ENCODE results near the gene DIP2A. TPM values are rescaled to one million over a fixed set of nuclear protein-coding genes. Genes with fewer than 3 reads are reported as not detected.
A peak's percentile ranks its signal among the peaks of the same experiment; 100 is the strongest.
"Not testable (repeated sequence)": the region's sequence is repeated elsewhere in the genome, so short reads cannot be mapped to it uniquely, and the experiment has no call there.

The DIP2A gene
- polyA plus RNA-seq, 3 donors = 29.4 to 52.3 (median 33.3) TPM

GRCh38 chr21:46437511-46437910 is 21.2 kb upstream of the DIP2A start:
- DNase-seq (ENCODE audit: extremely low read depth in 1 of 11, low read depth in 9 of 11, low spot score in 4 of 11) = no peak

DNA sequence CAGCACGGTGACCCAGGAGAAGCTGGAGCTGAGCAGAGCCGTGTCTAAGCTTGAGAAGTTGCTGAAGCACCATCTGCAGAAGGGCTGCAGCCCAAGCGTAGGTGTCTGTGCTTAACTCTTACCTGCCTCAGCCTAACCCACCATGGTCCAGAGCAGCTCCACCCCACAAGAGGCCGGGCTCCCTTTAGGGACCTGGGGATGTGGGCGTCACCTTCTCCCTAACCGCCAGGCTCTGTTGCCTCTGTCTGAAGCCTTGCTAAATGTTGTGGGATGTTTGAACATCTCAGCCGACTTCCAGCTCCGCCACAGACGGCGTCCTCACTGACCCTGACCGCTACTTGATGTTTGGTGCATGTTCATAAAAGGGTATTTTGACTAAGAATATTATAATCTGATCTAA is 20.4 kb upstream of the DIP2A start:
- DNase-seq (ENCODE audit: extremely low read depth in 1 of 11, low read depth in 9 of 11, low spot score in 4 of 11) = no peak

GRCh38 chr21:46439906-46440305 is 18.8 kb upstream of the DIP2A start:
- no peak for DNase-seq (ENCODE audit: extremely low read depth in 1 of 11, low read depth in 9 of 11, low spot score in 4 of 11)

GRCh38 chr21:46441331-46441730 is 17.4 kb upstream of the DIP2A start:
- DNase-seq (ENCODE audit: extremely low read depth in 1 of 11, low read depth in 9 of 11, low spot score in 4 of 11) = no peak

DNA sequence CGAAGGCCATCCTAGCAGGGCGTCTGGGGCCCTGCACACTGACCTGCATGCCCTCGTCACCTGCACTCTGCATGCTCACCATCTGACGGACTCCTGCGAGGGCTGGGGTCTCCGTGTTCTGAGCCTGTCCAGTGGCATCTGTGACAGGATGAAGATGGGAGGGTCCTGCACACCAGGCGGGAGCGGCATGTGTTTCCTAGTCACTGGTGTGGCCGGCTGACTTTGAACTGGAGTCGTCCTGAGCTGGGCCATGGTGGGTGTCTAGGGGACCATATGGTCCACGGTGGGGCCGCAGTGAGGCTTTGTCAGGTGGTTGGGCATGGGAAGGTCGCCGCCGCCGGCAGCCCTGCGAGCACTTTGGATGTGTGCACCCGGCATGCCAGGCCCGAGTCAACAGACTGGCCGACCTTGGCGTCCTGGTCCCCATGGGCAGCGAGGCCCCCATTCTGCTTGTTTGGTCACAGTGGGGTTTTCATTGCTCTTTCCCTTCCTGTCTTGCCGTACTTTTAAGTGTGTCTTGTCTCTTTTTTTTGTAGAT is 16.7 kb upstream of the DIP2A start:
- no peak for DNase-seq (ENCODE audit: extremely low read depth in 1 of 11, low read depth in 9 of 11, low spot score in 4 of 11)

GRCh38 chr21:46442938-46443337 is 15.8 kb upstream of the DIP2A start:
- no peak for DNase-seq (ENCODE audit: extremely low read depth in 1 of 11, low read depth in 9 of 11, low spot score in 4 of 11)

DNA sequence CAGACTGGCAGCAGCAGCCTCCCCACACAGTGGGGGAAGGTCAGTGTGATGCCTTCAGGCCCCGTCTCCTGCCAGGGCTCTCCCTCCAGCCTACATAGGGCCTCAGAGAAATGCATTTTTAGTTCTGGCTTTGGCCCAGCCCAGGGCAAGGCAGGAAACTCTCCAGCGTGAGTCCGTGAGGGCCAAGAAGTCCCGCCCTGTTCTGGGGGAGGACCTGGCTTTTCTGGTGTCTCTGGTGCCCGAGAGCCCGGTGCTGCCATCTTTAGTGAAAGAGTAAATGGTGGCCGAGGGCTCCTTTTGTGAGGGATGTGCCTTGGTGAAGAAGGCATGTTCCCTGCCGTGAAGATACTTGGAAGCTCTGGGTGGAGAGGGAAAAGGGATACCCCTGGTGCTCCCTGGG is 14.8 kb upstream of the DIP2A start:
- DNase-seq (ENCODE audit: extremely low read depth in 1 of 11, low read depth in 9 of 11, low spot score in 4 of 11) = no peak

DNA sequence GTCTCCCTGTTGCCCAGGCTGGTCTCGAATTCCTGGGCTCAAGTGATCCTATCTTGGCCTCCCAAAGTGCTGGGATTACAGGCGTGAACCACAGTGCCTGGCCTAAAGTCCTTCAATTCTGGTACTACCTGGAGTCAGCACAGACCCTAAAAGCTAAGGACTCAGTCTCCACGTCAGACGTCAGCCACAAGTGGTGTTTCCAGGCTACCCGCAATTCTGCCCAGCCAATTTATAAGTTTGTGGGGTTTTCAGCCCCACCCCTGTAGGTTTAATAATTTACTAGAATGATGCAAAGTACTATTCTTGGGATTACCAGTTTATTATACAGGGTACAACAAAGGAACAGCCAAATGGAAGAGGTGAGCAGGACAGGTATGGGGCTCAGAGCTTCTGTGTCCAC is 10.6 kb upstream of the DIP2A start:
- no peak for DNase-seq (ENCODE audit: extremely low read depth in 1 of 11, low read depth in 9 of 11, low spot score in 4 of 11)

GRCh38 chr21:46448855-46449254 is 9.8 kb upstream of the DIP2A start:
- DNase-seq (ENCODE audit: extremely low read depth in 1 of 11, low read depth in 9 of 11, low spot score in 4 of 11) = not testable (repeated sequence)

DNA sequence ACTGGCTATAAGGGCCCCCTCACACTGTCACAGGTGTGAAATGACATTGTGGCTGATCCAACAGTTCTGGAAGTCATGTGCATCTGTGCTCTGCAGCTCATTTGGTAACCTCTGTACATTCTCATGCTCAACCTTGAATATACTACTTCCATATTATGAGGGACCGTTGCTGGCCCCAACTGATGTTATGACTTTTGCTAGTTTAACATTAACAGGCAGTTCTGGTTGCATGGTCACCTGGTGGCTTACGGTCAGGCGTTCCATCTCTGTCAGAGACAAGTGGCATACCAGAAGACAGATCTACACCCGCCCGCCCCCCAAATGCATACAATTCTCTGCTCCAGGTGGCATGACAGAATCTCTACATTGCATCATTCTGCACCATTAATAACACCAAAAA is 6.0 kb upstream of the DIP2A start:
- no peak for DNase-seq (ENCODE audit: extremely low read depth in 1 of 11, low read depth in 9 of 11, low spot score in 4 of 11)

DNA sequence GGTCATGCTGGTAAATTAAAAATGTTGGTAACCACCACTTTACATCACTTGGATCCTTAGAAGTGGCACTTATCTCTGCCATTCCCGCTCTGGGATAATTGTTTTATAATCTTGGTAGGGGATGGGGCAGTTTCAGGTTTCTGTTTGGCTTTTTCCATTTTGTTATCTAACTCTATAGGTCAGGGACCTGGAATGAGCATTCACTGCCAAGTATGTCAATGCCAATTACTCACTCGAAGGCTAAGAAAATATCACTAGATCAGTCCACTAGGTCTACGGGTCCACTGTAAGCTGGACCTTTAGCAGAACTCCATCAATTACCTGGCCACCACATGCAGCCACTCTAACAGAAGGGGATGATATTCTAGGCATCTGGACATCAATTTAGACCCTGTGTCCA is 4.5 kb upstream of the DIP2A start:
- no peak for DNase-seq (ENCODE audit: extremely low read depth in 1 of 11, low read depth in 9 of 11, low spot score in 4 of 11)

GRCh38 chr21:46454634-46455390 is 3.9 kb upstream of the DIP2A start:
- no peak for DNase-seq (ENCODE audit: extremely low read depth in 1 of 11, low read depth in 9 of 11, low spot score in 4 of 11)

- DNase-seq (ENCODE audit: extremely low read depth in 1 of 11, low read depth in 9 of 11, low spot score in 4 of 11) = no peak
Measured at GRCh38 chr21:46455575-46456385, 2.9 kb upstream of the DIP2A start.

GRCh38 chr21:46456750-46457149 is 1.9 kb upstream of the DIP2A start:
- no peak for DNase-seq (ENCODE audit: extremely low read depth in 1 of 11, low read depth in 9 of 11, low spot score in 4 of 11)

- peak in 2 of 11 donors; percentile 9 to 32 for DNase-seq (ENCODE audit: extremely low read depth in 1 of 11, low read depth in 9 of 11, low spot score in 4 of 11)
Measured at GRCh38 chr21:46457801-46458314, 833 bp upstream of the DIP2A start.

DNA sequence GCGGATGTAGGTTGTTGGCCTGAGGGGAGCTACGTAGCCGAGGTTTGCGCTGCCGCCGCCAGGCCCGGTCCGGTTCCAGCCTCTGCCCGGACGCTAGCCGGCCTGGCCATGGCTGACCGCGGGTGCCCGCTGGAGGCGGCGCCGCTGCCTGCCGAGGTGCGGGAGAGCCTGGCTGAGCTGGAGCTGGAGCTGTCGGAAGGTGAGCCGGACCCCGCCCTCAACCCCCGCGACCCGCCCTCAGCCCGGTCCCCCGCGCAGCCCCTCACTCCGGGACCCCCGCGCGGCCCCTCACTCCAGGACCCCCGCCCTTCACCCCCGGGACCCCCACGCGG is 299 bp downstream of the DIP2A start:
- DNase-seq (ENCODE audit: extremely low read depth in 1 of 11, low read depth in 9 of 11, low spot score in 4 of 11) = no peak

DNA sequence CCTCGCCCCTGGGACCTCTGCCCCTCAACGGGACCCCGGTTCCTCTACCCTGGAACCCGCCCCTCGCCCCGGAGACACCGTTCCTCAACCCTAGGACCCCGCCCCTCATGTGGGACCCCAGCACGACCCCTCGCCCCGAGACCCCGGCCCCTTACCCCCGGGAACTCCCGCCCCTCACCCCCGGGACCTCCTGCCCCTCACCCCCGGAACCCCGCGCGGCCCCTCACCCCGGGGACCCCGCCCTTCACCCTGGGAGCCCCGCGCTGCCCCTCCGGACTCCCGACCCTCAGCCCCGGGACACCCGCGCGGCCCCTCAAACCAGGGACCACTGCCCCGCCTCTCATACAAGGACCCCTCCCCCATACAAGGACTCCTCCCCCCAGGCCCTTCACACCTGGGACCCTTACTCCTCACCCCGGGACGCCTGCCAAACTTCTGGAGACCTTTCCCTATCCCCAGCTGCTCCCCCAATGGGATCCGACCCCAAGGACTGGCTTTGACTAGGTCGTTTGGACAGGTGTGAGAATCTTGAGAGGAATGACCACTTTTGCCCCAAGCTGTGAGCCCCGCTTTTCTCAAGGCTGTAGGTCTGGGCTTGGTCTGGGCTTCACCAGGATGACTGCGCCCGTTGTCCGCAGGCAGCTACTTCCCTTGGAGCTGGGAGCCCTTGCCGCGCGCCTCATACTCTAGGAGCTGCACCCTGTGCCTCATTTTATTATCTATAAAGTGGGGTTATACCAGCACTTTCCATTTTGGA is 843 bp downstream of the DIP2A start:
- peak in 1 of 11 donors; percentile 12 for DNase-seq (ENCODE audit: extremely low read depth in 1 of 11, low read depth in 9 of 11, low spot score in 4 of 11)

- DNase-seq (ENCODE audit: extremely low read depth in 1 of 11, low read depth in 9 of 11, low spot score in 4 of 11) = no peak
Measured at GRCh38 chr21:46461909-46462308, 3.2 kb downstream of the DIP2A start.

DNA sequence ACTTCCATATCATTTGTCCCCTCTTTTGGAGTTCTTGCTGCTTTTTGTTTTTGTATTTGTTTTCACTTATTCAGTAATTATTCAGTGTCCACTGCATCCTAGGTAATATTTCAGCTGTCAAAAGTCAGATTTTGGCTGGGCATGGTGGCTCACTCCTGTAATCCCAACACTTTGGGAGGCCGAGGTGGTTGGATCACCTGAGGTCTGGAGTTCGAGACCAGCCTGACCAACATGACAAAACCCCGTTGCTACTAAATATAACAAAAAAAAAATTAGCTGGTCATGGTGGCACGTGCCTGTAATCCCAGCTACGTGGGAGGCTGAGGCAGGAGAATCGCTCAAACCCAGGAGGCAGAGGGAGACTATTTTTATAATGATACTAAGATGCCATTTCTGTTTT is 6.5 kb downstream of the DIP2A start:
- not testable (repeated sequence) for DNase-seq (ENCODE audit: extremely low read depth in 1 of 11, low read depth in 9 of 11, low spot score in 4 of 11)

Measured in renal cortex interstitium (tissue), 11 donors.